Loucy (cell line): Measurements from ENCODE around the gene SLC25A12.

ENCODE experiments used
- CTCF ChIP-seq: fragments of 200-600 bp; sonication (generic); conservative IDR thresholded peaks from 2 replicates; pipeline ENCODE4 v1.5.1; 2014; ENCODE audit warnings: mild to moderate bottlenecking, antibody characterized with exemption, low read length
- EZH2phosphoT487 ChIP-seq: fragments of 200-600 bp; IDR thresholded peaks from 2 replicates; pipeline ENCODE4 v1.6.1; 2018; ENCODE audit warnings: antibody characterized with exemption, mild to moderate bottlenecking, moderate library complexity, borderline replicate concordance

GRCh38 chr2:171880774-171881173 is 13.3 kb downstream of the SLC25A12 start:
- TF ChIP-seq EZH2phosphoT487, result no peak
- TF ChIP-seq CTCF, result no peak
